ENCODE measurements around the gene NUDT3. TPM values are rescaled to one million over a fixed set of nuclear protein-coding genes. Genes with fewer than 3 reads are reported as not detected.

The NUDT3 gene
- total RNA-seq, 1 donor from 2014 or later: 33.3 TPM

DNA sequence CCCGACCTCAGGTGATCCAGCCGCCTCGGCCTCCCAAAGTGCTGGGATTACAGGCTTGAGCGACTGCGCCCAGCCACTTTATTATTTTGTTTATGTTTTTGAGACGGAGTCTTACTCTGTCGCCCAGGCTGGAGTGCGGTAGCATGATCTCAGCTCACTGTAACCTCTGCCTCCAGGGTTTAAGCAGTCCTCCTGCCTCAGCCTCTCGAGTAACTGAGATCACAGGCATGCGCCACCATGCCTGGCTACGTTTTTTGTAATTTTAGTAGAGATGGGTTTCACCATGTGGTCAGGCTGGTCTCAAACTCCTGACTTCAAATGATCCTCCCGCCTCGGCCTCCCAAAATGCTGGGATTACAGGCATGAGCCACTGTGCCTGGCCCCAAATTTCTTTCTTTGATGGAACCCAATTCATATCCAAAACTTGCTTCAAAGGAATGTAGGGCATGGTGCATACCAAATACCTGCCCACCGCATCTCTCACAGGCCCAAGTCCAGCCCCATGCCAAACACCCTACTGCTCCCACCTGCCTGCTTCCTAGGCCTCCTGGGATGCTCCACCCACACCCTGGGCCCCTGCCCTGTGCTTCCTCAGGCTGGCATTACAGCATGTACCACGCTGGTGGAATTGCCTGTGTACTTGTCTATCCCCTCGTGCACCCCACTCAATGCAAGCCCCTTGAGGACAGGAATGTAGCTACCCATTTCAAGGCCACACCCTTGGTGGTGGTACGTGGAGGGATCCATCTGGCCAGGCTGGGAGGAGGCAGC lies 160.7 kb downstream of the NUDT3 start:
- Mint-ChIP-seq H3K4me1 (peaks cover 17% of the 10 kb centered on the region), H3K27me3 (ENCODE audit: low read depth) (no peaks in the 10 kb centered on the region), H3K4me3 (no peak overlapping the region), H3K36me3 (no peaks in the 10 kb centered on the region), H3K9me3 (no peaks in the 10 kb centered on the region), H3K27ac (no peak overlapping the region)
- no peak for DNase-seq (ENCODE audit: low spot score in 2 of 2, unreplicated experiment in 2 of 2)
- TF ChIP-seq, protein P1, sequence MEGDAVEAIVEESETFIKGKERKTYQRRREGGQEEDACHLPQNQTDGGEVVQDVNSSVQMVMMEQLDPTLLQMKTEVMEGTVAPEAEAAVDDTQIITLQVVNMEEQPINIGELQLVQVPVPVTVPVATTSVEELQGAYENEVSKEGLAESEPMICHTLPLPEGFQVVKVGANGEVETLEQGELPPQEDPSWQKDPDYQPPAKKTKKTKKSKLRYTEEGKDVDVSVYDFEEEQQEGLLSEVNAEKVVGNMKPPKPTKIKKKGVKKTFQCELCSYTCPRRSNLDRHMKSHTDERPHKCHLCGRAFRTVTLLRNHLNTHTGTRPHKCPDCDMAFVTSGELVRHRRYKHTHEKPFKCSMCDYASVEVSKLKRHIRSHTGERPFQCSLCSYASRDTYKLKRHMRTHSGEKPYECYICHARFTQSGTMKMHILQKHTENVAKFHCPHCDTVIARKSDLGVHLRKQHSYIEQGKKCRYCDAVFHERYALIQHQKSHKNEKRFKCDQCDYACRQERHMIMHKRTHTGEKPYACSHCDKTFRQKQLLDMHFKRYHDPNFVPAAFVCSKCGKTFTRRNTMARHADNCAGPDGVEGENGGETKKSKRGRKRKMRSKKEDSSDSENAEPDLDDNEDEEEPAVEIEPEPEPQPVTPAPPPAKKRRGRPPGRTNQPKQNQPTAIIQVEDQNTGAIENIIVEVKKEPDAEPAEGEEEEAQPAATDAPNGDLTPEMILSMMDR (IDR thresholded peaks at IDR 0.05; ENCODE audit: unreplicated experiment): no peak

DNA sequence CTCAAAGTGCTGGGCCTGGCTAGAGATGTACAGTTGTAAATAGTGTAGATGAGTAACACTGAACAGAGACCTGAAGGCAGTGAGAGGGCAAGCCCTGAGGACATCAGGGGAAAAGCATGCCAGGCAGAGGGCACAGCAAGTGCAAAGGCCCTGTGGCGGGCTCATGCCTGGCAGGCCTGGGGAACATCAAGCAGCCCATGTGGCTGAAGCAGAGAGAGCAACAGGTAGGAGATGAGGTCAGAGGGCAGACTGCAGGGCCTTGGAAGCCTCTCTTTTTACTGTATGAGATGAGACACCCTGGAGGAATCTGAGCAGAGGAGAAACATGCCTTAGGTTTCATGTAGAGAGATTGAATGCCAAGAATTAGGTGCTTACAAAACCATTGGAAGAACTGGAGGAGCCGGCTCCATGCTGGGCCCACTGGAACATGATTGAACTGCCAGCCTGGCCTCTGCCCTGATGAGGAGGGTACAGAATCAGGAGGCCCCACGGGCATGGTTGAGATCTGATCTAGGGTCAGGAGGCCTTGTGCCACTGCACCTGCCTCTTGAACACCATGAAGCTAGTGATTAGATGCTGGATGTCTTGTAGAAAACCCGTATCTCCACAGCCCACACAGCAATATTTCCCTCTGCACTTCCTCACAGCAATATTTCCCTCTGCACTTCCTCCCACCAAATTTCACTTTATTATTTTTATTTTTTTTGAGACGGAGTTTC lies 161.7 kb downstream of the NUDT3 start:
- TF ChIP-seq, protein P1 (IDR thresholded peaks at IDR 0.05; ENCODE audit: unreplicated experiment): no peak
- Mint-ChIP-seq H3K4me1 (peaks cover 13% of the 10 kb centered on the region), H3K27ac (no peak overlapping the region), H3K4me3 (no peak overlapping the region), H3K36me3 (no peaks in the 10 kb centered on the region), H3K9me3 (no peaks in the 10 kb centered on the region), H3K27me3 (ENCODE audit: low read depth) (no peaks in the 10 kb centered on the region)
- DNase-seq (ENCODE audit: low spot score in 2 of 2, unreplicated experiment in 2 of 2): no peak

DNA sequence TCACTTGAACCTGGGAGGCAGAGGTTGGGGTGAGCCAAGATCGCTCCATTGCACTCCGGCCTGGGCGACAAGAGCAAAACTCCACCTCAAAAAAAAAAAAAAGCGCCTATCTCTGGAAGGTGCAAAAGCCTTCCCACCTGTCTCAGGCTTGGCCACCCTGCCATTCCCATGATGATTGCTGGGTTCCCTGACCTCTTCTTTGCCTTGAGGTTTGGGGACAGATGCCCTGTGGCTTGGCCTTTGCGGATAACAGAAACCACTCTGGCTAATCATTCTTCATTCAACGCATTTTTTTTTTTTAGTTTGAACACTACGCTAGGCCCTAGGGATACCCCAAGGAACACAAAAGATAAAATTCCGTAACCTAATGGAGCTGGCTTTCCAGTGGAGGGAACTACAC lies 162.6 kb downstream of the NUDT3 start:
- no peaks in the 10 kb centered on the region for H3K36me3 Mint-ChIP-seq
- no peak for DNase-seq (ENCODE audit: low spot score in 2 of 2, unreplicated experiment in 2 of 2)
- H3K4me3 Mint-ChIP-seq: no peak overlapping the region
- H3K9me3 Mint-ChIP-seq: no peaks in the 10 kb centered on the region
- TF ChIP-seq, protein P1 (IDR thresholded peaks at IDR 0.05; ENCODE audit: unreplicated experiment): no peak
- no peak overlapping the region for H3K27ac Mint-ChIP-seq
- peaks cover 13% of the 10 kb centered on the region for H3K4me1 Mint-ChIP-seq
- H3K27me3 Mint-ChIP-seq (ENCODE audit: low read depth): no peaks in the 10 kb centered on the region

Small RNA genes within 50 kb of the gene (microRNA-seq; reads per million reads assigned to microRNA genes)
- gene MIR6835: not detected

Other genes with a start within 250 kb of the NUDT3 start
- 0.22 to 0.47 TPM (median 0.27 TPM) in 3 replicates for gene GRM4, start 246.6 kb downstream of the NUDT3 start, total RNA-seq
- gene HMGA1, start 155.8 kb downstream of the NUDT3 start, total RNA-seq: 213 to 222 TPM (median 216 TPM) in 3 replicates
- 8.4 to 8.9 TPM (median 8.6 TPM) in 3 replicates for gene SMIM29, start 143.7 kb downstream of the NUDT3 start, total RNA-seq
- 1,317 to 1,425 TPM (median 1,369 TPM) in 3 replicates for gene RPS10, start 33.4 kb upstream of the NUDT3 start, total RNA-seq
- gene PACSIN1, start 73.4 kb upstream of the NUDT3 start, total RNA-seq: 3.3 to 4.5 TPM (median 3.6 TPM) in 3 replicates
- gene SPDEF, start 163.7 kb upstream of the NUDT3 start, total RNA-seq: 0.34 to 0.50 TPM (median 0.40 TPM) in 3 replicates

Data from mesothelial cell of epicardium (in vitro differentiated cells).